Middle frontal gyrus (tissue), 1 donor: ENCODE results near the gene ZNF526.
"Not testable (repeated sequence)": the region's sequence is repeated elsewhere in the genome, so short reads cannot be mapped to it uniquely, and the experiment has no call there.

Source experiments
- DNase-seq: peaks from one replicate; pipeline ENCODE4 v3.0.0-alpha.2; 2015; ENCODE audit warnings: low spot score; ENCODE audit errors: extremely low spot score

Gene ZNF526

DNA sequence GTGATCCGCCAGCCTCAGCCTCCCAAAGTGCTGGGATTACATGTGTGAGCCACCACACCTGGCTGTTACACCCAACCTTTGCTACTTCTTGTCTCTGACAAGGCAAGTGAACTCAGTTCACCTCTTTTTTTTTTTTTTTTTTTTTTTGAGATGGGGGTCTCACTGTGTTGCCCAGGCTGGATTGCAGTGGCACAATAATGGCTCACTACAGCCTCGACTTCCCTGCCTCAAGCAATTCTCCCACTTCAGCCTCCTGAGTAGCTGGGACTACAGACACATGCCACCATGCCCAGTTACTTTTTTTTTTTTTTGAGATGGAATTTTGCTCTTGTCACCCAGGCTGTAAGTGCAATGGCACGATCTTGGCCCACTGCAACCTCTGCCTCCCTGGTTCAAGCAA lies 37.7 kb downstream of the ZNF526 start:
- DNase-seq, result not testable (repeated sequence)

DNA sequence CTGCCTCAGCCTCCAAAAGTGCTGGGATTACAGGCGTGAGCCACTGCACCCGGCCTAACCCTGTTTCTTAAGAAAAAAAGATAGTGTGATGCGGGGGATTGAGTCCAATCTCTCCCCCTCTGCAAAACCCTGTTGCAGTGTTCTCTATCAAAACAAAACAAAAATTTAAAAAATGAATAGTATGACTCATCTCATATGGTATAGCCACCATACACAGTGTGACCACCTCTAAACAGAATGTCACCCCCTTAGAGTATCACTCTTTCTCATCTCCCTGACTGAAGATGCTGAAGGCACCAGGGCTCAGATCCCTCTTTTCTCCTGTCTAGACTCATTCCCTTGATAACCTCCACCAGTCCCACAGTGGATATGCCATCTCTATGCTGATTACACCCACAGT lies 41.7 kb downstream of the ZNF526 start:
- DNase-seq, result no peak

DNA sequence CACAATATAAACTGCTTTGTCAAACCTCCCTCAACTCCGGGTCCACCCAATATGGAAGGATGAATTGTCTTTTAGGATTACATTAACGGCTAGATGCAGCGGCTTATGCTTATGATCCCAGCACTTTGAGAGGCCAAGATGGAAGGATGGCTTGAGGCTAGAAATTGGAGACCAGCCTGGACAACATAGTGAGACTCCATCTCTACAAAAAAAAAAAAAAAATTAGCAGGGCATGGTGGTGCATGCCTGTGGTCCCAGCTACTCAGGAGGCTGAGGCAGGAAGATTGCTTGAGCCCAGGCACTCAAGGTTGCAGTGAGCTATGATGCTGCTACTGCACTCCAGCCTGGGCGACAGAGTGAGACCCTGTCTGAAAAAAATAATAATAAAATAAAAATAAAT lies 46.0 kb downstream of the ZNF526 start:
- not testable (repeated sequence) for DNase-seq

DNA sequence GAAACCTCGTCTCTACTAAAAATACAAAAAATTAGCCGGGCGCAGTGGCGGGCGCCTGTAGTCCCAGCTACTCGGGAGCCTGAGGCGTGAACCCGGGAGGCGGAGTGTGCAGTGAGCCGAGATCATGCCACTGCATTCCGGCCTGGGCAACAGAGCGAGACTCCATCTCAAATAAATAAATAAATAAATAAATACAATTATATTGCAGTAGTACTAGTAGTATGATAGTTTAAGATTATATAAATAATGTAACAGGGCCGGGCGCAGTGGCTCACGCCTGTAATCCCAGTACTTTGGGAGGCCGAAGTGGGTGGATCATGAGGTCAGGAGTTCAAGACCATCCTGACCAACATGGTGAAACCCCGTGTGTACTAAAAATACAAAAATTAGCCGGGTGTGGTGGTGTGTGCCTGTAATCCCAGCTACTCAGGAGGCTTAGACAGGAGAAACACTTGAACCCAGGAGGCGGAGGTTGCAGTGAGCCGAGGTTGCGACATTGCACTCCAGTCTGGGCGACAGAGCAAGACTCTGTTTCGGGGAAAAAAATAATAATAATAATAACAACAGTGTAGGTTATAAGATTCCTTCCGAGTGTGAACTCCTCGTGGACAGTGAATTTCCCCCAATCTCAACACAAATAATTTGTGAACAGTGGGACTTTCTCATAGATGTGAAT lies 47.0 kb downstream of the ZNF526 start:
- not testable (repeated sequence) for DNase-seq

DNA sequence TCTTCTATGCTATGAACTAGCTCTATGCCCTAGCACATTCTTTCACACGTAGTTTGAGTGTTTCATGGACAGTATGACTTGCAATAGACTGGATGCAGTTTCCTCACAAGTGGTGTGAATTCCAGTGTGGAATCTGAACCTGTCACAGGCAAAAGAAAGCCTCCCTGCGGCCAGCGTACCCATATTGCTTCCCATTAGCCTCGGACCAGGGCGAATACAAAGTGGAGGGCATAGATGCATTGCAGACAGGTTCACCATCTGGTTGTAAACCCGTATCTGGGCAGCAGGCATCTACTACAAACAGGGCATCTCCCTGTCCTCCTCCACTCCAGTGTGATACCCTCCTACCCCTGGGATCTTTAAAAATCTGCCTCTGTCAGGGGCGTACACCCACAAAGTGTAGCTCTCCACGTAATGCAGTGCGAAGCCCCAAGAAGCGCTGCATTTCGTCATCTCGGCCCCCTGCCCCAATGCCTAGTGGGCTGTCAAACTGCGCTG lies 47.6 kb downstream of the ZNF526 start:
- no peak for DNase-seq

DNA sequence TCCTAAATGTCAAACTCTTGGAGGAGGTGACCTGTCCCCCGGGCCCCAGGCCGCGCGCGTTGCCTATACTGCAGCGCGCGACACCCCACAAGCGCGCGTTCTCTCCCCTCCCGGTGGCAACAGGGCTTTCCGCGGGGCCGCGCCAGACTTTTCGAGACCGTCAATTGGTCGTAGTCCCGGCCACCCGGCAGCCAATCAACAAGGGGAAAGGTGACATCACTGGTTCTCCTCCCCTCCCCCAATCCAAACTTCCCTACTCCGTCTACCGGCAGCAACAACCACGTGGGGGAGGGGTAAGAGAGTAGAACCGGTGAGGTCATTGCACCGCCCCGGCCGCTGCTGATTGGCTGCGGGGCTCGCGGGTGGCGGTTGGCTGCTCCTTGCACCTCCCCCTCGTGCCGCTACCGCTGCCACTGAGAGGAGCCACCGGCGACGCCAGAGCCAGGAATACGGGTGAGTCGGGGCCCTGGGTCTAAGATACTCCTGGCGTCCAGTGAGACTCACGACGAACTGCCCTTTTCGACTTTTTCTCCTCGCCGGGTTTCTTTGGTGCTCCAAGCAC lies 48.1 kb downstream of the ZNF526 start:
- DNase-seq, result peak; percentile 98

DNA sequence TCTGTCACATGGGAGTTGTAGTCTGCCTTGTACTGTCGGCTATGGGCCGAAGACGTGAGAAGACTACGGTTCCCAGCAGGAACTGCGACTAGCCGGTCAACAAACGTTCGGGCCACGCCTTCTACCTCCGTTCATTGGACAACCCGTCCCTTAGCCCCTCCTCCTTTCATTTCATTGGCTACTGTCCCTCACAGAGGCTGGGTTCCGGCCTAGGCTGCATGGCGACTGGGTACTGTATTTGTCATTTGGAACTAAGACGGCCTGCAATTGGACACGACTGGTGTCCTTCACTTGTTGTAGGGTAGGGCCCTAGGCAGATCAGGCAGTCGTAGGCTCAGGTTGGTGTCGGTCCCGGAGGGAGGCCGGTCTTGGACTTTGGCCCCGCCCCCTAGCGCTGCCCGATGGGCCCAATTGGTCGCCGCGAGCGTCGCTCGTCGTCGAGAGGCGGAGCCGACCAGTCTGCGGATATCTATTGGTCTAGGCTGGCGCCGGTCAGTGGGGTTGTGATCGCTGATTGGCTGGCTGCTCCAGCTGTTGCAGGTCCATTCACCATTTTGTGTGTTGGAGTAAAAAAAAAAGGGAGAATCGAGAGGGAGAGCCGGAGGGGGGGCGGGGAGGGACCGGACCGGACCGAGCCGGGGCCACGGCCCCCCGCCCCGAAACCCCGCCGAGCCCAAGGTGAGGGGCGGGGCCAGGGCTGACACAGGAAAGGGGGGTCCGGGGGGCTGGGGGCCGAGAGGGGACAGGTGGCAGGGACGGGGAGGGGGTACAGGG lies 48.8 kb downstream of the ZNF526 start, which contains the start of gene CIC:
TSS of gene CIC (plus strand) at position 549 of the 774 bp plus-strand sequence. CDS start 2,532 bp downstream, outside the sequence.
- DNase-seq, result peak; percentile 100

DNA sequence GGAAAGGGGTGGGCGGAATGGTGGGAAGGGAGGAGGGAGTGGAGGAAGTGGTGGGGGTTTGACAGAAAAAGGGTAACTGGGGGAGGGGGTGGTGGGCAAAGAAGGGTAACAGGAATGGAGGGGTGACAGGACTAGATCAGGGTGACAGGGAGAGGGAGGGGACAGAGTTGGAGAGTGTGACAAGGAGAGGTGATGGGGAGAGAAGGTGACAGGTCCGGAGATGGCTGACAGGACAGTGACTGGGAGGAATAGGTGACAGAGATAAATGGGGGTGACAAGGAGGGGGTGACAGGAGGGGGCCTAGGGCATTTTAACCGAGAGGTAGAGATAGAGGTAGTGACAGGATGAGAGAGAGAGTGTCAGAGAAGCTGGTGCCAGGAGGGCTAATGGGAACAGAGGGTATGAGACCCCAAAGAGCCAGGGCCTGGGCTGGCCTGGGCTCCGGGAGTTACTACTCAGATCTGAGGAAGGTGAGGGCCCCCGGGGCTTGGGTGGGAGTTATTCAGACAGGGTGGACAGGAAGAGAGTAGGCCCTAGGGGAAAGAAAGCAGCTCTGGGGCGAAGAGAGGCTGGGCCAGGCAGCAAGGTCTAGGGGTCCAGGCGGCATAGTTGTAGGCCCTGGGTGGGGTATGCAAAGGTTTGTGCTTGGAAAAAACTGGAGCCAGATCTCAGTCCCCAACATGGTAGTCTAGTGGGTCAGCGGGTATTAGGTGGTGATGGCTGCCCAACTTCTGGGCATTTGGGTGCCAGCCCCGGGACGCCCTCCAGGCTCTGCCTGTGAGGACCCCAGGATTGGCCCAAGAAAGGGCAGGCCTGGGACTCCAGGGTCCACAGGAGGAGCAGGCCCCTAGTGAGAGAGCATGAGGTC lies 49.6 kb downstream of the ZNF526 start:
- no peak for DNase-seq

DNA sequence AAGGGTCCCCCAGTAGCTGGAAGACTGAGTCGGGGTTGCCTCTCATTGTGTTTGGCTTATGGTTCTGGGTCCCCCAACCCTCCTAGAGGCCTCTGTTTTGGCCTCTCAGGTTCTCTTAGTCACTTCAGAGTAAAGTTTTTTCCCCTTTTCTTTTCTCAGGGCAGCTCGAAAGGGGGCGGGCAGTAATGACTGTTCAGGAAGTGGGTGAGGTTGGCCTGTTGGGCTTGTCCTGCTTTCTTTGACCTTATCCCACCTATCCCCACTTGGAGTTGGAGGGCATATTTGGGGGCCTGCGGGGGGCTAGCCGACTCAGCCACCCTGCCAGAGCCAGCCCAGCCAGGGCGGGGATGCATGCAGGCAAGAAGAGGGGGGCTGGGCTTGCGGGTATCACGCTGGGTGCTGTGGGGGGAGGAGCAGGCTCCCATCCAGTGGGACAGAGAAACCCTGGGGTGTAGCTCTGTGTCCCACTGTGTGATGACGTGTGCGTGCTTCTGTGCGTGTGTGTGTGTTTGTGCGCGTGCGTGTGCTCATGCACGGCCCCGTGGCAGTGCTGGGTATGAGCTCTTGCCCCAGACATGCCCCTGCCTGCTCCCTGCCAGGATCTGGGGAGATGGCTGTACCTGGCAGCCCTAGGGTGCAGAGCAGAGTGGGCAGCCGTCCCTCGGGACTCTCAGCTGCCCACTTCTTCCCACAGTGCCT lies 50.4 kb downstream of the ZNF526 start:
- no peak for DNase-seq

DNA sequence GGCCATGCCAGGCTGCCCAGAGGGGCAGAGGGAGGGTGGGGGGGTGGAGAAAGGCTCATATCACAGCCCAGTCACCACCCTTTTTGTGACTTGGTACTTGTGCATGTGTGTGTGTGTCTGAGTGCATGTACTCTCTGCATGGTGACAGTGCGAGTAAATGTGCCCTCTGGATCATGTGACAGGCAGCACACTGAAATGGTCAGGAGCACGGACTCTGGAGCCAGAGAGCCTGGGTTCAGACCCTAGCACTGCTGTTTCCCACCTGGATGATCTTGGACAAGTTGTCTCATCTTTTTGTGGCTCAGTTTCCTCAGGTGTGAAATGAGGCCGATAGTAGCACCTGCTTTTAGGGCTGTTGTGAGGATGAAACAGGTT lies 50.9 kb downstream of the ZNF526 start:
- DNase-seq, result no peak

DNA sequence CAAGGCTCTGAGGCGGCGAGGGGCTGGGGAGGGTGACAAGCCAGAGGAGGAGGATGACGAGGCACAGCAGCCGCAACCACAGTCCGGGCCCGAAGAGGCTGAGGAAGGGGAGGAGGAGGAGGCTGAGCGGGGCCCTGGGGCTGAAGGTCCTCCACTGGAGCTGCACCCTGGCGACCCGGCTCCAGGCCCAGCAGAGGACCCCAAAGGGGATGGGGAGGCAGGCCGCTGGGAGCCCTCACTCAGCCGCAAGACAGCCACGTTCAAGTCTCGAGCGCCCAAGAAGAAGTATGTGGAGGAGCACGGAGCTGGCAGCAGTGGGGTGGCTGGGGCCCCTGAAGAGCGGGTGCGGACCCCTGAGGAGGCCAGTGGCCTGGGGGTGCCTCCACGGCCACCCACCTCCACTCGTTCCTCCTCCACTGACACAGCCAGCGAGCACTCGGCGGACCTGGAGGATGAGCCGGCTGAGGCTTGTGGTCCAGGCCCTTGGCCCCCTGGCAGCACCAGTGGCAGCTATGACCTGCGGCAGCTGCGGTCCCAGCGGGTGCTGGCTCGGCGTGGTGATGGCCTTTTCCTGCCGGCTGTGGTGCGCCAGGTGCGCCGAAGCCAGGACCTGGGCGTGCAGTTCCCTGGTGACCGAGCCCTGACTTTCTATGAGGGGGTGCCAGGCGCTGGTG lies 51.9 kb downstream of the ZNF526 start:
- no peak for DNase-seq

DNA sequence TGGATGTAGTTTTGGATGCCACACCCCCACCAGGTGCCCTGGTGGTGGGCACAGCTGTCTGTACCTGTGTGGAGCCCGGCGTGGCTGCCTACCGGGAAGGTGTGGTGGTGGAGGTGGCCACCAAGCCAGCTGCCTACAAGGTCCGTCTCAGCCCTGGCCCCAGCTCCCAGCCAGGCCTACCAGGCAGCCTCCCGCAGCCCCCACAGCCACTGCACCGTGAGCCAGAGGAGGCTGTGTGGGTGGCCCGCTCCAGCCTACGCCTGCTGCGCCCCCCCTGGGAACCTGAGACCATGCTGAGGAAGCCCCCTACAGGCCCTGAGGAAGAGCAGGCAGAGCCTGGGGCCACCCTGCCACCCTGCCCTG lies 52.4 kb downstream of the ZNF526 start:
- DNase-seq, result no peak

DNA sequence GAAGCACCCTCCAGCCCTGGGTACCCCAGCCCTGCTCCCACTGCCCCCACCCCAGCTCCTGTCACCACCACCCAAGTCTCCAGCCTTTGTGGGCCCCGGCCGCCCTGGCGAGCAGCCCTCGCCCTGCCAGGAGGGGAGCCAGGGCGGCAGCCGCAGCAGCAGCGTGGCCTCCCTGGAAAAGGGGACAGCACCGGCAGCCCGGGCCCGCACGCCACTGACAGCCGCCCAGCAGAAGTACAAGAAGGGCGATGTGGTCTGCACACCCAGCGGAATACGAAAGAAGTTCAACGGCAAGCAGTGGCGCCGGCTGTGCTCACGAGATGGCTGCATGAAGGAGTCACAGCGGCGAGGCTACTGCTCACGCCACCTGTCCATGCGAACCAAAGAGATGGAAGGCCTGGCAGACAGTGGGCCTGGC lies 52.9 kb downstream of the ZNF526 start:
- DNase-seq, result no peak

DNA sequence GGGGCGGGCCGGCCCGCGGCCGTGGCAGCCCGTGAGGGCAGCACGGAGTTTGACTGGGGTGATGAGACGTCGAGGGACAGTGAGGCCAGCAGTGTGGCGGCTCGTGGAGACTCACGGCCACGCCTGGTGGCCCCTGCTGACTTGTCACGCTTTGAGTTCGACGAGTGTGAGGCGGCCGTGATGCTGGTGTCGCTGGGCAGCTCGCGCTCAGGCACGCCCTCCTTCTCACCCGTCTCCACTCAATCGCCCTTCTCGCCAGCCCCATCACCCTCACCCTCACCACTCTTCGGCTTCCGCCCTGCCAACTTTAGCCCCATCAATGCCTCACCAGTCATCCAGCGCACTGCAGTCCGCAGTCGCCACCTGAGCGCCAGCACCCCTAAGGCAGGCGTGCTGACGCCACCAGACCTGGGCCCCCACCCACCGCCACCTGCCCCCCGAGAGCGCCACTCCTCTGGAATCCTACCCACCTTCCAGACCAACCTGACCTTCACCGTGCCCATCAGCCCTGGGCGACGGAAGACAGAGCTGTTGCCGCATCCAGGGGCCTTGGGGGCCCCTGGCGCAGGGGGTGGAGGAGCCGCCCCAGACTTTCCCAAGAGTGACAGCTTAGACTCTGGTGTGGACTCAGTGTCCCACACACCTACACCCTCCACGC lies 53.4 kb downstream of the ZNF526 start:
- no peak for DNase-seq

DNA sequence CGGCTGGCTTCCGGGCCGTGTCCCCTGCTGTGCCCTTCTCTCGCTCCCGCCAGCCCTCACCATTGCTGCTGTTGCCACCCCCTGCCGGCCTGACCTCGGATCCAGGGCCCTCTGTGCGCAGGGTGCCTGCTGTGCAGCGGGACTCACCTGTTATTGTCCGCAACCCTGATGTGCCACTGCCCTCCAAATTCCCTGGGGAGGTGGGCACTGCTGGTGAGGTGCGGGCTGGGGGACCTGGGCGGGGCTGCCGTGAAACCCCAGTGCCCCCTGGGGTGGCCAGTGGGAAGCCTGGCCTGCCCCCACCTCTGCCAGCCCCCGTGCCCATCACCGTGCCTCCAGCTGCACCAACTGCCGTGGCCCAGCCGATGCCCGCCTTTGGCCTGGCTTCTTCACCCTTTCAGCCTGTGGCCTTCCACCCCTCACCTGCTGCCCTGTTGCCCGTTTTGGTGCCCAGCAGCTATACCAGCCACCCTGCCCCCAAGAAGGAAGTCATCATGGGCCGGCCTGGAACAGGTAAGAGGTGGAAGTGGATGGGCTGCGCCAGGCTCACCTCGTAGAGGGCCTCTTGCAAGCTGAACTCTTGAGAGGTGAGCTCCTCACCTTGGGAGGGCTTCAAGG lies 54.1 kb downstream of the ZNF526 start:
- DNase-seq, result no peak

DNA sequence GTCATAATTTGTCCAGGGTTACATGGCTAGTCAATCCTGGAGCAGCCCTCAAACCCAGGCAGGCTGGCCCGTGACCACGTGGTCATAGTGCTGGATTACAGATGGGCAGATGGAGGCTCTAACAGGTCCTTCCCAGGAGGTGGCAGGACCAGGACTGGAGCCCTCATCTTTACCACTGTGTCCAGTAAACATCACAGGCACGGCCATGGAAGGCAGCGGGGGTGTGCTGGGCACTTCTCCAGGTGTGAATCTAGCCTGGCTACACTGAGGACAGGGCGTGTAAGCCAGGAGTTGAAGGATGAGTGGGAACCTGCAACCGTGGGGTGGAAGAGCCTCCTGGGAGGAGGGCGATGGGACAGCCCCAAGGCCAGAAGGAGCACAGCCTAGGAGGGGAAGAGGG lies 55.0 kb downstream of the ZNF526 start:
- no peak for DNase-seq

DNA sequence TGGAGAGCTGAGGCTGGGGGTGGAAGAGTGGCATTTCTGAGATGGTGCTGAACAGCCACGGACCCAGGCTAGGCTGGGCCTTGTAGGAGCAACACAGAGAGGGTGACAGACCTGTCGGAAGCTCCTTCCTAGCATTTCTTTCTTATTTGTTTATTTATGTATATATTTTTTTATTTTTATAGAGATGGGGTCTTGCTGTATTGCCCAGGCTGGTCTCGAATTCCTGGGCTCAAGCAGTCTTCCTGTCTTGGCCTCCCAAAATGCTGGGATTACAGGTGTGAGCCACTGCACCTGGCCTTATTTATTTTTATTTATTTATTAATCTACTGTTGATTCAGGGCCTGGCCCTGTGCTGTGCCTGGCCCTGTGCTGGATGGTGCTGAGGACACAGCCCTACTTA lies 55.4 kb downstream of the ZNF526 start:
- DNase-seq, result no peak

DNA sequence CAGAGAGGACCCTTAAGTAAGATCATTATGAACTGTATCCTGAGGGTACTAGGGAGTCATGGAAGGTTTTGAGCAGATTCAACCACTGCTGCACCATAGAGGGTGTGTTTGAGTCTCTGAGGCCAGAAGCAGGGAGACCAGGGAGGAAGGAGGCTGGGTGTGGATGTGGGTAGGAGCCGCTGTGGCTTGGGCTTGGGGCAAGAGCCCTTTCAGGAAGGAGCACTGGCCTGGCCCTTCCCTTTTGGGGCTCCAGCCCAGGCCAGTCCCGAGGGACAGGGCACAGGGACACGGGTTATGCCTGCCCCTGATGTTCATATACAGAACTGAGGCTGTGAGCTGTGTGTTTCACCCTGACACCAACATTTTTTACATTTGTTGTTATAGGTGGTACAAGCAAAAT lies 56.2 kb downstream of the ZNF526 start:
- no peak for DNase-seq

DNA sequence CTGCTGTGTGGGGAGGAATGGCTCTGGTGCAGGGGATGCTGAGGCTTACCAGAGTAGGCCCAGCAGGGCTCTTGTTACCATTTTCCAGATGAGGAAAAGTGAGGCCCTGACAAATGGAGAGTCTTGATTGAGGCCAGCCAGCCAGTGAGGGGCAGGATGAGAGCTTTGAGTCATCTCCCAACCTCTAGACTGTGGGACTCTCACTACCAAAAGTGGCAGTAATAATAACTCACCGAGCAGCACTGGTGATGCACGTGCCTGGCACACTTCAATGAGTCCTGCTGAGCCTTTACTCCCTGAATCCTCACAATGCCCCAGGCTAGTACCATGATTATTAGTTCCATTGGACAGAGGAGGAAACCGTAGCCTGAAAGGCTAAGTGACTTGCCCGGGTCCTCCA lies 56.7 kb downstream of the ZNF526 start:
- DNase-seq, result no peak
